Right lobe of liver (tissue), 4 donors: Measurements from ENCODE around the gene INPPL1.

Experiments used
- POLR2A ChIP-seq: fragments of 450-650 bp; IDR thresholded peaks from one replicate; pipeline ENCODE4 v1.6.1; 2017; ENCODE audit warnings: antibody characterized with exemption, mild to moderate bottlenecking
- TF ChIP-seq, protein P1 (sequence below), 4 donors: fragments of 200-600 bp in 3 of 4; fragments of 450-650 bp in 1 of 4; IDR thresholded peaks; one replicate each; pipeline versions ENCODE4 v1.5.1 to v1.8.0; 2016 to 2022; ENCODE audit warnings: antibody characterized with exemption in 4 of 4, mild to moderate bottlenecking in 2 of 4
- donor health status: DM: no; HTN: no; CAD: no.
- donor health status: DM: no; HTN: no; CAD: no.
- donor health status: DM: no; HTN: yes; CAD: no.

DNA sequence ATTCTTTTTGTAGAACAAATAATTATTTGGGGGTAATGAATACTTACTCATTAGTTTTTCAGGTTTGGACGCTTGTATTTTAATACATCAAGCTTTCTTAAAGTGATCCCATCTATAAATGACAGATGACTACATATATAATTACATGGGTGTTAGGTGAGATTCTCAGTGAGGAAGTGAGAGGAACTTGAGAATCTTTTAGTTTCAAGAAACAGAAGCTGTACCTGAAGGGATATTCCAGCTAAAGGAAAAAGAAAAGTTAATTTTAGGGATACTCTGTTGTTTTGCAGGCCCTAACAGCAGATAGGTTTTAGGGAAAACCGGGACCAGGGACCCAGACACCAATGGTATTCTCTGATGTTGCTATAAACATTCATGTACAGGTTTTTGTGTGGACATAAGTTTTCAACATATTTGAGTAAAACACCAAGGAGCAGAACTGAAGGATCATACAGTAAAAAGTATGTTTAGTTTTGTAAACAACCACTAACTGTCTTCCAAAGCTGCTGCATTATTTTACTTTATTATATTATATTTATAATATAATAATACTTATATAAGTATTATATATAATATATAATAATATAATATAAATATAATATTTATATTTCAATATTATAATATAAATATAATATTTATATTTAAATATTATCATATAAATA lies 43.5 kb downstream of the INPPL1 start:
- TF ChIP-seq, protein P1, sequence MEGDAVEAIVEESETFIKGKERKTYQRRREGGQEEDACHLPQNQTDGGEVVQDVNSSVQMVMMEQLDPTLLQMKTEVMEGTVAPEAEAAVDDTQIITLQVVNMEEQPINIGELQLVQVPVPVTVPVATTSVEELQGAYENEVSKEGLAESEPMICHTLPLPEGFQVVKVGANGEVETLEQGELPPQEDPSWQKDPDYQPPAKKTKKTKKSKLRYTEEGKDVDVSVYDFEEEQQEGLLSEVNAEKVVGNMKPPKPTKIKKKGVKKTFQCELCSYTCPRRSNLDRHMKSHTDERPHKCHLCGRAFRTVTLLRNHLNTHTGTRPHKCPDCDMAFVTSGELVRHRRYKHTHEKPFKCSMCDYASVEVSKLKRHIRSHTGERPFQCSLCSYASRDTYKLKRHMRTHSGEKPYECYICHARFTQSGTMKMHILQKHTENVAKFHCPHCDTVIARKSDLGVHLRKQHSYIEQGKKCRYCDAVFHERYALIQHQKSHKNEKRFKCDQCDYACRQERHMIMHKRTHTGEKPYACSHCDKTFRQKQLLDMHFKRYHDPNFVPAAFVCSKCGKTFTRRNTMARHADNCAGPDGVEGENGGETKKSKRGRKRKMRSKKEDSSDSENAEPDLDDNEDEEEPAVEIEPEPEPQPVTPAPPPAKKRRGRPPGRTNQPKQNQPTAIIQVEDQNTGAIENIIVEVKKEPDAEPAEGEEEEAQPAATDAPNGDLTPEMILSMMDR (IDR thresholded peaks at IDR 0.05) = no peak
- TF ChIP-seq POLR2A = no peak
